Erythroblast (primary cell): ENCODE data around the gene FAM20A.

Experiments used
- GATA1 ChIP-seq: IDR thresholded peaks from 2 replicates; pipeline ENCODE4 v1.6.1; 2011; ENCODE audit warnings: low read depth, mild to moderate bottlenecking, control low read depth, low read length, moderate library complexity
- POLR2A ChIP-seq: IDR thresholded peaks from 2 replicates; pipeline ENCODE4 v1.6.1; 2011; ENCODE audit warnings: mild to moderate bottlenecking, low read length

- no peak for TF ChIP-seq POLR2A
- no peak for TF ChIP-seq GATA1
Observed at GRCh38 chr17:68505951-68506350, 95.2 kb downstream of the FAM20A start.
